CD4-positive, alpha-beta T cell treated with Interleukin-6 for 4 hours (primary cell): ENCODE data around the gene DTX2.
"Not testable (repeated sequence)": the region's sequence is repeated elsewhere in the genome, so short reads cannot be mapped to it uniquely, and the experiment has no call there.

Source experiments
- DNase-seq: peaks from one replicate; pipeline ENCODE4 v3.0.0-alpha.2; 2020; ENCODE audit warnings: mixed read lengths

The DTX2 gene

GRCh38 chr7:76495717-76496116 is 34.2 kb downstream of the DTX2 start:
- DNase-seq: not testable (repeated sequence)

DNA sequence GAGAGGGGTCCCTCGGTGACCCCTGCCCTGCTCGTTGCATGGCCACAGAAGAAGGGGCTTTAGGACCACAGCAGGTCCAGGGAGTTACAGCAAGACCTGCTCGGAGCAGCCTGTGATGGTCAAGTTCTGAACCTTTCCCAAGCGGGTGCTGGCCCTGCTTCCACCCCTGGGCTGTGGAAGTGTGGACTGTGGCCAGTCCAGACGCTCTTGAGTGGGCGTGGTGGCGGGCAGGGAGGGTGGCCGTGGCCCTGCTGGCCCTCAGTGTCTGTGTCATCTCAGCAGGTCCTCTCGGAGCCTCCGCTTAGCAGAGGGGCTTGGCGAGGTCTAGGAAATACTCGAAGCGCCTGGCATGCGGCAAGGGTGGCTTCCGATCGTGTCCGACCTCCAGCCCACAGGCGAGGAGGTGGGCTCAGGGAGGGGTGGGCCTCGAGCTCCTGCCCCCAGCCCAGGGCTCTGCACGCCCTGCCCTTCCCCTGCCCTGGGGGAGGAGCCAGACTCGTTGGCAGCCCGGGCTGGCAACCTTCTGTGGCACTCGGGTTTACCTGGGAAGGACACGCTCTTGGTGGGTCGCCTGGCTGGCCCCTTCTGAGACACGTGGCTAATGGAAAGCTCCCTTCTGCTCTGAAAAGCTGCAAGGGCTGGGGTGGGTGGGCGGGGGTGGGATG is 36.5 kb downstream of the DTX2 start:
- not testable (repeated sequence) for DNase-seq

DNA sequence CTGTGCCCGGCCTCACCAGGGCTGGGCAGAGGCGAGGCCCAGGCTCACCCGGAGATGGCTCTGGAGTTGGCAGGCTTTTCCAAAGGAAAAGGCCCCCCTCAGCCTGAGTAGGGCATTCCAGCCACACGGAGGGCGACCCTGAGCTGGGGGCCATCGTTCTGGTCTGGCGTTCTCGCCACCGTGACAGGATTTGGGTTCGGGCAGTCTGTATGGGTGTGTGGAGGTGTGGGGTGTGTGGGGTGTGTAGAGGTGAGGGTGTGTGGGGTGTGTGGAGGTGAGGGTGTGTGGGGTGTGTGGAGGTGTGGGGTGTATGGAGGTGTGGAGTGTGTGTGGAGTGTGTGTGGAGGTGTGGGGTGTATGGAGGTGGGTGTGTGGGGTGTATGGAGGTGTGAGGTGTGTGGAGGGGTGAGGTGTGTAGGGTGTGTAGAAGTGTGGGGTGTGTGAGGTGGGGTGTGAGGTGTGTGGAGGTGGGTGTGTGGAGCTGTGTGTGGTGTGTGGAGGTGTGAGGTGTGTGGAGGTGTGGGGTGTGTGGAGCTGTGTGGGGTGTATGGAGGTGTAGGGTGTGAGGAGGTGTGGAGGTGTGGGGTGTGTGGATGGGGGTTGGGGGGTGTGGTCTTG is 37.2 kb downstream of the DTX2 start:
- not testable (repeated sequence) for DNase-seq

DNA sequence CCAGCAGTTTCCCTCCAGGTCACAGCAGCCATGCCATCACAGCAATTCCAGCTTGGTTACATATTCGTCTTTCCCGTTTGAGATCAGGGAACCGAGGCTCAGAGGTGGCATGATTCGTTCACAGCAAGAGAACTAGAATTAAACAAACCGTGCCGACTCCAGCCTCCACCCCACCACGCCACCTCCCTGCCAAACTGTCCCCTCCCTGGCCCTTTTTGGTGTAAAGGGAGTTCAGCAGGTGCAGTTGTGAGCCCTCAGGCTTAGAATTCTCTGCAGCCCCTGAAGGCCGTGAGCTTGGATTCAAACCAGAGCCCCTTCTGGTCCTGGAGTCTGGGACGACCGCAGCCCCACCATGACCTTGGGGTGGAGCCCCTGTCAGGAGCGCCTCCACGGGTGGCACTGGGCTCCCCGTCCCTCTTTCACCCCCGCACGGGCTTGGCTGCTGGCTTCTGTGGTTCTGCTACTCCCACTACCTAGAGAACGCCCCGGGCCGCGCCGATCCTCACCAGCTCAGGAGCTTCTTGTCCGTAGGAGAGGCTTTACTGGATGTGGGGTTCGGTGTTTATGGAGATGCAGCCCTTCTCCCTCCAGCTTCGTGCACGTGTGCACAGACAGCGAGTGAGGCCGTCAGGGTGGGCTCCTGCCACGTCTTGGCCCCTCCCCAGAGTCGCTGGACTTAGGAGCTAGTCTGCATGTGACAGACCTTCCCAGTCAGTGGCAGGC is 37.9 kb downstream of the DTX2 start:
- not testable (repeated sequence) for DNase-seq

- not testable (repeated sequence) for DNase-seq
Measured at GRCh38 chr7:76499924-76500241, 38.4 kb downstream of the DTX2 start.

DNA sequence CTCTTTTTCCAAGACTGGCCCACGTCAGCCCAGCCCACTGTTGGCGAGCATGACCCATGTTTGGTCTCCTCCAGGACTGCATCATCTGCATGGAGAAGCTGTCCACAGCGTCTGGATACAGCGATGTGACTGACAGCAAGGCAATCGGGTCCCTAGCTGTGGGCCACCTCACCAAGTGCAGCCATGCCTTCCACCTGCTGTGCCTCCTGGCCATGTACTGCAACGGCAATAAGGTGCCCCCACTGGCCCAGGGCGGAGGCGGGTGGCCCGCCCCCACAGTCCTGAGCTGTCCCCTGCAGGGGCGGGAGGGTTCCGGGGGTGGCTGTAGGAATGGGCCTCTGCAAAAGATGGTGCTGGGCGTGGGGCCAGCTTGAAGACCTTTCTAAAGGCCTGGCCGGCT is 40.7 kb downstream of the DTX2 start:
- DNase-seq: not testable (repeated sequence)

DNA sequence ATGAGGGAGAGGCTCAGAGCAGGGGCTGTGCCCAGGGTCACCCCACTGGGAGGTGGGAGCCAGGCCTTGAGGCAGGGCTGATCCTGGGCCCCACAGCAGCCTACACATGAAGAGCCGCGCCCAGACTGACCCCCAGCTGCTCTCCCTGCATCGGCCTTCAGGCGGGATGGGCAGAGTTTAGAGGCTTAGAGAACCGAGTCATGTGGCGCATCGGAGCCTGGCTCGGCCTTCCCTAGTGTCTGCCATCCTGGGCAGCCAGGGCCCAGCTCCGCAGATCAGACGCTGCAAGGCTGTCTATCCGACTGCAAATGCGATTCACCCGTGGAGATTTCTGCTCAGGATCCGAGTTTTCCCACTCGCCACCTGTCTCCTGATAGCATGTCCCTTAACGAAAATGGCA is 41.3 kb downstream of the DTX2 start:
- DNase-seq: not testable (repeated sequence)

- not testable (repeated sequence) for DNase-seq
Measured at GRCh38 chr7:76503244-76503643, 41.7 kb downstream of the DTX2 start.

DNA sequence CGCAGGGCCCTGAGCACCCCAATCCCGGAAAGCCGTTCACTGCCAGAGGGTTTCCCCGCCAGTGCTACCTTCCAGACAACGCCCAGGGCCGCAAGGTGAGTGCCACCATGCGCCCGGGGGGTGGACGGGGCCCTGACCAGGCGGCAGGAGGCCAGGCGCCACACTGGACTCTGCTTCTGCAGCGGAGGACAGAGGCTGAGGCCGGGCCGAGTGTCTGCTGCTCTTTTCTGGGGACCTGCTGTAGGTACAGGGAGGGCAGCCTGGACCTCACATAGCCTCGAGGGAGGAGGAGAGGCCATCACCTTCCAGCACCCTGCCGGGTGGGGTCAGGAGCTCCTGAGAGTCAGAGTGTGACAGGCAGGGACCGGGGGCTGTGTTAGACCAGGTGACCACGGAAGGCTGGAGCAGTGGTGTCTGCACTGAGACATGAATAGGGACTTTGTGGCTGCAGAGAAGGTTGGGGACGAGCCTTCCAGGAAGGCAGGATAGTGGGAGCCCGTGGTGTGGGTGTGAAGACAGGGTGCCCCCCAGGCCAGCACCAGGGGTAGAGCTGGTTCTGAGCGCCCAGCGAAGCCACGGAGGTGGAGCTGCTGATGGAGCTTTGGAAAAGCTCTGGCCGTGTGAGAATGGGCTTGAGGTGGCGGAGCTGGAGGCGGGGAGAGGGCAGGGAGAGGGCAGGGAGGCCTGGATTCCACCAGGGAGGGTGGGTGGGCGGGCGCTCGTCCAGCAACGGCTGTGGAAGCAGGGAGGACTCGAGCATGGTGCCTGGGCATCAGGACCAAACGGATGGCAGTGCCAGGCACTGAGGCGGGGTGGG is 43.0 kb downstream of the DTX2 start:
- not testable (repeated sequence) for DNase-seq

- DNase-seq: no peak
Measured at GRCh38 chr7:76505168-76506080, 43.9 kb downstream of the DTX2 start.

DNA sequence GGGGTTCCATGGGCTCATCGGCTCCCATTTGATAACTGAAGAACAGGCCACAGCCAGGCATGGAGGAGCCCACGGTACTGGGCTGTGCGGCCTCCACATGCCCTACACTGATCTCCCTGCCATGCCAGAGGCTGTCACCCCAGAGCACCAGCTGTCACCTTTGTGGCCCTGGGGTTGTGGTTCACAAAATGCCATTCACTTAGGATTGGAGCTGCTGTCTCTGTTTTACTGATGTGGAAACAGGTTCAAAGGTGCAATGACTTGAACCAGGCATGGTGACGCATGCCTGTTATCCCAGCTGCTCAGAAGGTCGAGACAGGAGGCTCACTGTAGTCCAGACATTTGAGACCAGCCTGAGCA is 44.6 kb downstream of the DTX2 start:
- no peak for DNase-seq

GRCh38 chr7:76506643-76507042 is 45.1 kb downstream of the DTX2 start:
- not testable (repeated sequence) for DNase-seq

- no peak for DNase-seq
Measured at GRCh38 chr7:76507723-76508406, 46.4 kb downstream of the DTX2 start.

GRCh38 chr7:76509931-76510877 is 48.7 kb downstream of the DTX2 start, which contains the start of gene UPK3B:
TSS of gene UPK3B (plus strand) at chr7:76510552. CDS start at chr7:76510653, 101 bp downstream.
- no peak for DNase-seq

DNA sequence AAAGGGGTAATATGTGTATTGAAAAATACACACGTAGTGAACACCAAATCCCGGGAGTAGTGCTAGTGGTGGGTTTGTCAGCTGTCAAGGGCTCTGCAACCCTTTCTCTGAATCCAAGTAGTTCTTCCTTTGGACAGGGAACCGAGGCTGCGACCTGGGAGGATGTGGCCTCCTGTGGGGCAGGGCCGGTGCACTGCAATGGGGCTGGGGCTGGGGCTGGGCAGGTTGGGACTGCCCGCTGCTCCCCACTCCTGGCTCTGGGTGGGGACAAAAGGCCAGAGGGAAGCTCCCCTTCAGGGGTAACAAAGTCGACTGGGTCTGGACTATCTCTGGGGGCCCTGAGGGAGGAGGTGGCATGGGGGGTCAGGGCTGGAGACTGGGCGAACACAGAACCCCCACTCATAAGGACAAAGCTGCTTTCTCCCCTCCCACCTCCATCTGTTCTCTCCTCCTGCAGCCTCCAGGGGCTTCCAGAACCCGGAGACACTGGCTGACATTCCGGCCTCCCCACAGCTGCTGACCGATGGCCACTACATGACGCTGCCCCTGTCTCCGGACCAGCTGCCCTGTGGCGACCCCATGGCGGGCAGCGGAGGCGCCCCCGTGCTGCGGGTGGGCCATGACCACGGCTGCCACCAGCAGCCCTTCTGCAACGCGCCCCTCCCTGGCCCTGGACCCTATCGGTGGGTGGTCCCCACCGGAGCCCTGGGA is 49.8 kb downstream of the DTX2 start:
- not testable (repeated sequence) for DNase-seq

DNA sequence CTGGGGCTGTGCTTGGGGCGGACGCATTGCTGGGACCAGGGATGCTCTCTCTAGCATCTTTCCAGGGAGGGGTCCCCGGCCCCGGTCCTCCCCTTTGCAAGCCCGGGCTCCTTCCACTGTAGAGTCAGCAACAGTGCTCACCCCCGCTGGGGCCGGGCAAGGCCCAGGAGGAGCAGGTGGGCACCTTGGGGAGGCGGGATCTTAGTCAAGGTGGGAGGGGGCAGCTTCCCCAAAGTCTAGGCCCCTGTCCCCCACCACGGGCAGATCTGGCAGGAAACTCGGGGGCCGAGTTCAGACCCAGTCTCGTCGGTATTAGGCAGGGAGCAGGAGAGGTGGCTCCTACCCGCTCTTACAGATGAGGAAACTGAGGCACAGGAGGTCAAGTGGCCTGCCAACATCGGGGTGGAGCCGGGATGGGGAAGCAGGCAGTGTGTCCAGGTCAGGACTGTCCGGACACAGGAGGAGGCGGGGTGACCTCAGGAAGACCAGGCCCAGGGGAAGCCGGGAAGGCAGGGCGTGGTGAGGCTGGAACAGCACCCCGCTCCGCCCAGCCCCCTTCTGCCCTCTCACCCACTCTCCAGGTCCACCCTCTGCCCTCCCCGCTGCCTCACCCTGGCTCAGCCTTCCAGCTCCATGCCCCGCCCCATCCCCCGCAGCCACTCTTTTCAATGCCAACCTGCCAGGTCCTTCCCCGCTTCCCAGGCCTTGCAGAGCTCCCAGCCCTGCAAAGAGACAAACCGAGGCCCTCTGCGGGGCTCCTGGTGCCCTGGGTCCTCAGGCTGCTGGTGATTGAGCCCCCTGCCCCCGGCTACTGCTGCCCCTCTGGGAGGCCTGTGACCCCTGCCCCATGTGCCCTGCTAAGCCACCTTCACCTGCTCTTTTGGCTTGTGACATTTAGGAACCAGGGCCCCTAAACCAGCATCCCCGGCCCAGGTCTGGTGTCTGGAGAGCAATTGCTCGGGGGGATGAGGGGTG is 50.7 kb downstream of the DTX2 start:
- not testable (repeated sequence) for DNase-seq

DNA sequence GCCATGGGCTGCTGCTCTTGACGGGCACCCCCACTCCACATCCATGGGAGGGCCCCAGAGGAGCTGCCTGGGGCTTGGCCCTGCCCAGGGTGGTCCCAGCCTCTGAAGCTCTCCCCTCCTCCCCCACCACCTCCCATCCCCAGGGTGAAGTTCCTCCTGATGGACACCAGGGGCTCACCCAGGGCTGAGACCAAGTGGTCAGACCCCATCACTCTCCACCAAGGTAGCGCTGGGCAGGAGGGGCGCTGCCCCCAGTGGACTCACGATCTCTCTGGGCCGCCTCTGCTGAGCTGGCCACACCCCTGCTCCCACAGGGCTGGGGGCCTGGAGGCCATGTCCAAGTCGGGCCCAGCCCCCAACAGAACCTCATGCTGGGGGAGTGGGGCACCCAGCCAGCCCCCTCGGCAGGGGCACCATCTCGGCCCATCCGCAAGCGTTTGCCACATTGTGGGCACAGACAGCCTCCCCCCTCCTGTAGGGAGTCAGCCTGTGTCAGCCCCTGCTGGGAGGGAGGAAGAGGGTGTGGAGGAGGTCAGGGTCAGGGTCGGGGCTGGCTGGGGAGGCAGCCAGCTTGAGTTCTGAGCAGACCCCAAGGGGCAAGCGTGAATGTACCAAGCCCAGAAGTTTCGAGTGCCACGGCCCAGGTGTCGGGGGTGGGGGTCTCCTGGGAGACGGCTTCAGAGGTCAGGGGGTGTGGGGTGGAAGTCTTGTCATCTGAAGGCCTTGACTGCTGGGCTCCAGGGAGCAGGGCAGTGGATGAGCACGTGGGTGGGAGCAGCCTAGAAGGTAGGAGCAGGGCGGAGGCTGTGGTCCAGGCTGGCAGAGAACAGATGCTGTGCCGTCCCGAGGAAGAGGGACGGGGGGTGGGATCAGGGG is 51.7 kb downstream of the DTX2 start:
- no peak for DNase-seq
